CD4-positive, CD25-positive, alpha-beta regulatory T cell (primary cell): ENCODE measurements around the gene HIRA. TPM values are rescaled to one million over a fixed set of nuclear protein-coding genes. Genes with fewer than 3 reads are reported as not detected.
A peak's percentile ranks its signal among the peaks of the same experiment; 100 is the strongest.

Experiments used
- ATAC-seq, 2 donors: fragments of 150-1000 bp; cut with Tn5 transposase; one replicate each; pipeline ENCODE4 v1.10.0; 2021; ENCODE audit warnings: low read depth in 2 of 2, moderate number of reproducible peaks in 2 of 2, moderate library complexity in 1 of 2
- DNase-seq, 3 donors: peaks; one replicate each; pipeline versions ENCODE4 v3.0.0 to v3.0.0-alpha.2; 2012 to 2022; ENCODE audit warnings: mixed read lengths in 1 of 3
- H3K27ac ChIP-seq: one replicate; pipeline ENCODE4 v1.7.0; 2013; ENCODE audit warnings: mild to moderate bottlenecking, low read length; ENCODE audit not compliant: insufficient read depth, poor library complexity, severe bottlenecking
- H3K27me3 ChIP-seq: one replicate; pipeline ENCODE4 v1.7.0; 2013; ENCODE audit warnings: low read length; ENCODE audit not compliant: control insufficient read depth, insufficient read depth
- H3K36me3 ChIP-seq: one replicate; pipeline ENCODE4 v1.7.0; 2013; ENCODE audit warnings: mild to moderate bottlenecking, low read length, moderate library complexity; ENCODE audit not compliant: control insufficient read depth, insufficient read depth
- H3K4me1 ChIP-seq: 2 replicates; pipeline ENCODE4 v1.7.0; 2013; ENCODE audit warnings: mild to moderate bottlenecking, low read length; ENCODE audit not compliant: insufficient read depth, control insufficient read depth, poor library complexity, severe bottlenecking
- H3K4me3 ChIP-seq: one replicate; pipeline ENCODE4 v1.7.0; 2013; ENCODE audit warnings: low read depth, mild to moderate bottlenecking, low read length, moderate library complexity
- H3K9me3 ChIP-seq, 2 experiments: 1 replicate in 1 of 2; 2 replicates in 1 of 2; pipeline ENCODE4 v1.7.0; 2013; ENCODE audit warnings: low read length in 2 of 2, mild to moderate bottlenecking in 1 of 2, moderate library complexity in 1 of 2; ENCODE audit not compliant: control insufficient read depth in 2 of 2
- H3K27ac Mint-ChIP-seq, 3 donors: one replicate each; pipeline ENCODE4 v1.8.0; 2020 to 2022; ENCODE audit warnings: mild to moderate bottlenecking in 3 of 3, mixed read lengths in 3 of 3, moderate library complexity in 2 of 3
- H3K27me3 Mint-ChIP-seq: one replicate; pipeline ENCODE4 v1.8.0; 2022; ENCODE audit warnings: mild to moderate bottlenecking, mixed read lengths
- H3K36me3 Mint-ChIP-seq: one replicate; pipeline ENCODE4 v1.8.0; 2020; ENCODE audit warnings: mixed read lengths
- H3K4me1 Mint-ChIP-seq, 4 donors: one replicate each; pipeline ENCODE4 v1.8.0; 2020 to 2022; ENCODE audit warnings: mixed read lengths in 4 of 4, mild to moderate bottlenecking in 1 of 4
- H3K4me3 Mint-ChIP-seq, 4 donors: one replicate each; pipeline ENCODE4 v1.8.0; 2020 to 2022; ENCODE audit warnings: mild to moderate bottlenecking in 4 of 4, mixed read lengths in 4 of 4, moderate library complexity in 3 of 4
- H3K9me3 Mint-ChIP-seq, 7 donors: one replicate each; pipeline ENCODE4 v1.8.0; 2020 to 2022; ENCODE audit warnings: mixed read lengths in 7 of 7, mild to moderate bottlenecking in 3 of 7, moderate library complexity in 2 of 7
- polyA plus RNA-seq, 4 donors: library from polyadenylated mRNA; unstranded; fragments of 300-500 nt; fragmentation: Illumina TruSeq; gene quantifications; one replicate each; pipeline ENCODE4 v1.2.3, GENCODE V29; 2021
- total RNA-seq: library from RNA; stranded (reverse); gene quantifications from one replicate; pipeline ENCODE4 v1.2.3, GENCODE V29; 2022

Gene HIRA
- total and polyA plus RNA-seq, 5 donors from 2014 or later = 1.4 to 30.2 (median 3.0) TPM

DNA sequence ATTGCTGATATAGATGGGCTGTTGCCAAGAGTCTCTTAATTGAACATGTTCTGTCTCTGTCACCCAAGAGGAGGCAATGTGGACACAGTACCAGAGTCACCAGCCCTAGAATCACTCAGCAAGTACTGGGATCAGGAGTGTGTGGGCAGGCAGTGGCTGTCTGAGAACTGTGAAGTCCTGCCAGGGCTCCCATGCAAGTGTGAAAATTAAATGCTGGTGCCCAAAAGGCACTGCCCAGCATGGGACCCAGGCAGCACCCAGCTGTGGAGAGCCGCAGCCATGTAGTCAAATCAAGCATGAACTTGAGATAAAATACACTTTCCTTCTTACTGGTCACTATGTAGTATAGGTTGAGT is 19.9 kb downstream of the HIRA start:
- no peaks in the 10 kb centered on the region for H3K9me3 Mint-ChIP-seq
- Histone ChIP-seq H3K9me3 (no peaks in the 10 kb centered on the region), H3K27me3 (no peaks in the 10 kb centered on the region), H3K4me3 (no peak overlapping the region), H3K36me3 (peaks cover 35% of the 10 kb centered on the region), H3K4me1 (no peaks in the 10 kb centered on the region), H3K27ac (no peak overlapping the region)
- H3K27ac Mint-ChIP-seq = peak overlapping the region in 2 of 3 donors; percentile 67 to 79
- H3K36me3 Mint-ChIP-seq = peaks cover 23% of the 10 kb centered on the region
- no peaks in the 10 kb centered on the region for H3K27me3 Mint-ChIP-seq
- no peak for DNase-seq
- H3K4me1 Mint-ChIP-seq = peaks cover 5 to 38% (median 31%) of the 10 kb centered on the region in 4 donors
- ATAC-seq = no peak
- H3K4me3 Mint-ChIP-seq = no peak overlapping the region

DNA sequence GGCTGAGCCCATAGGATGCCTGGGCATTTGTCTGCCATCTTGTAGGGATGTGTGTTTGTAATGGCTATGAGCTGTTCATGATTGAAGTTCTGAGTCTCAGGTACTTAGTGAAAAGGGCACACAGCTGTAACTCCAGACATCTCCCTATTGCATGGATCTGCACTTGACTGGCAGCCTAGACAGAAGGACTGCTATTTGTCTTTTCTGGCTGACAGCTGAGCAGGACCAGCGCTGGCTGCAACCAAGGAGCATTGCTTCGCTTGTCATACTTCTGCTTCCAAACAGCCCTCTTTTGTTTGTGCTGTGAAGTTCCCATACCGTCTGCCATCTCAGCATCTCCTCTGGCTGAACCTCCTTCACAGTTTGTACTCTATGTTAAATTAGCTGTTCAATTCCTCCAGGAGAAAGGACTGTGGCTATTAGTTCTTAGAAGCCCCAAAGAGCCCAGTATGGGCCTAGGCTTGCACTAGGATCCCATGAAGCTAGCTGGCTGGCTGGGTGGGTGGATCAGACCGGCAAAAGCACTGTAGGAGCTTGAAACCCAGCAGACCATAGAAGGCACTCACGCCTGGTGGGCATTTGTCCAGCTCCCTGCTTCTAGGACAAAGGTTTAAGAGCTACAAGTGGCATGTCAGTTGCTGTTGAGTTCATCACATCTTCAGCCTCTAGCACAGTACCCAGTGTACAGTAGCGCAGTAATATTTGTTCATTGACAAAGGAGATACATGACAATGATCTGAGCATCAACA is 20.4 kb downstream of the HIRA start:
- ATAC-seq = no peak
- H3K36me3 Mint-ChIP-seq = peaks cover 27% of the 10 kb centered on the region
- H3K36me3 ChIP-seq = peaks cover 39% of the 10 kb centered on the region

GRCh38 chr22:19407649-19408606 is 23.6 kb downstream of the HIRA start:
- no peak for DNase-seq
- H3K36me3 Mint-ChIP-seq = peaks cover 37% of the 10 kb centered on the region

More for the DNA sequence above, 20.4 kb downstream of the HIRA start:
- no peaks in the 10 kb centered on the region for H3K9me3 Mint-ChIP-seq
- no peak overlapping the region for H3K4me3 Mint-ChIP-seq
- Histone ChIP-seq H3K9me3 (no peaks in the 10 kb centered on the region), H3K27me3 (no peaks in the 10 kb centered on the region), H3K27ac (no peak overlapping the region), H3K4me1 (no peaks in the 10 kb centered on the region), H3K4me3 (no peak overlapping the region)
- no peak for DNase-seq
- no peaks in the 10 kb centered on the region for H3K27me3 Mint-ChIP-seq
- peaks cover 5 to 38% (median 27%) of the 10 kb centered on the region in 4 donors for H3K4me1 Mint-ChIP-seq
- peak overlapping the region in 2 of 3 donors; percentile 17 to 36 for H3K27ac Mint-ChIP-seq

GRCh38 chr22:19406846-19407245 is 24.7 kb downstream of the HIRA start:
- H3K4me1 Mint-ChIP-seq = peaks cover 0 to 8% (median 3%) of the 10 kb centered on the region in 4 donors
- H3K36me3 Mint-ChIP-seq = peaks cover 40% of the 10 kb centered on the region
- H3K4me1 ChIP-seq = no peaks in the 10 kb centered on the region
- ATAC-seq (no peak), DNase-seq (no peak)
- no peaks in the 10 kb centered on the region for H3K9me3 Mint-ChIP-seq
- H3K9me3 ChIP-seq = no peaks in the 10 kb centered on the region
- H3K27ac ChIP-seq = no peak overlapping the region
- peaks cover 67% of the 10 kb centered on the region for H3K36me3 ChIP-seq
- H3K27me3 Mint-ChIP-seq = no peaks in the 10 kb centered on the region
- no peaks in the 10 kb centered on the region for H3K27me3 ChIP-seq
- no peak overlapping the region for H3K4me3 ChIP-seq
- H3K4me3 Mint-ChIP-seq = no peak overlapping the region
- H3K27ac Mint-ChIP-seq = no peak overlapping the region

More at GRCh38 chr22:19407649-19408606, 23.6 kb downstream of the HIRA start:
- Histone ChIP-seq H3K4me3 (no peak overlapping the region), H3K9me3 (no peaks in the 10 kb centered on the region), H3K36me3 (peaks cover 61% of the 10 kb centered on the region), H3K27me3 (no peaks in the 10 kb centered on the region), H3K4me1 (no peaks in the 10 kb centered on the region), H3K27ac (no peak overlapping the region)
- no peak overlapping the region for H3K4me3 Mint-ChIP-seq
- H3K4me1 Mint-ChIP-seq = peaks cover 0 to 17% (median 11%) of the 10 kb centered on the region in 4 donors
- H3K9me3 Mint-ChIP-seq = no peaks in the 10 kb centered on the region
- no peak for ATAC-seq
- no peak overlapping the region for H3K27ac Mint-ChIP-seq
- H3K27me3 Mint-ChIP-seq = no peaks in the 10 kb centered on the region

DNA sequence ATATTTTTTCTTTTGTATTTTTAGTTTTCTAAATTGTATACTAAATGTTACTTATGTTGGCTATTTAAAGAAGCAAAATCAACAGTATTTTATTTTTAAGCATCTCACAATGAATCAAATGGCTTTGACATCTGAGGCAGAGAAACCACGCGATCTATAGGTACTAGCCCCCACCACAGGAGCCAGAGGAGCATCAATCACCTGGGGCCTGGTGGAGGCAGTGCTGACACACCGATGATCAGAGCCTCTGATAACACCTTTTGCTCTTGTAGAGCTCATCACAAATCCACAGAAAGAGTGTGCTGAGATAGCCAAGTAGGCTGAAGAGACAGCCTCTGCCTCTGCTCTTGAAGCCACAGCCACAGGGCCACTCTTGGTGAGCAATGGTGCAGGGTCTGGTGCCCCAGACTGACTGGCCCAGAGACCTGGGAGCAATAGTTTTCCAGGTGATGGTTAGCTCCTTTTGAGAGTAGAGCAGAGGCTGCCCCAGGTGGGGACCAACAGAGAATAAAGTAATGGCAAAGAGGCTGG is 25.2 kb downstream of the HIRA start:
- H3K4me3 Mint-ChIP-seq = no peak overlapping the region
- ATAC-seq = no peak
- H3K9me3 Mint-ChIP-seq = no peaks in the 10 kb centered on the region
- H3K36me3 Mint-ChIP-seq = peaks cover 43% of the 10 kb centered on the region
- Histone ChIP-seq H3K4me3 (no peak overlapping the region), H3K36me3 (peaks cover 71% of the 10 kb centered on the region), H3K27me3 (no peaks in the 10 kb centered on the region), H3K9me3 (no peaks in the 10 kb centered on the region), H3K4me1 (no peaks in the 10 kb centered on the region), H3K27ac (no peak overlapping the region)
- H3K4me1 Mint-ChIP-seq = peaks cover 0 to 5% (median 2%) of the 10 kb centered on the region in 4 donors
- H3K27ac Mint-ChIP-seq = peak overlapping the region in 1 of 3 donors; percentile 90
- no peaks in the 10 kb centered on the region for H3K27me3 Mint-ChIP-seq
- DNase-seq = peak in 1 of 3 donors; percentile 16

- DNase-seq = no peak
- H3K27ac Mint-ChIP-seq = peak overlapping the region in 1 of 3 donors; percentile 48
- no peaks in the 10 kb centered on the region for H3K27me3 ChIP-seq
- no peaks in the 10 kb centered on the region for H3K4me1 ChIP-seq
- H3K4me3 ChIP-seq = no peak overlapping the region
- no peaks in the 10 kb centered on the region for H3K27me3 Mint-ChIP-seq
- no peak overlapping the region for H3K27ac ChIP-seq
- H3K4me1 Mint-ChIP-seq = peaks cover 0 to 10% (median 0%) of the 10 kb centered on the region in 4 donors
- no peaks in the 10 kb centered on the region for H3K9me3 Mint-ChIP-seq
- H3K36me3 ChIP-seq = peaks cover 71% of the 10 kb centered on the region
- H3K4me3 Mint-ChIP-seq = no peak overlapping the region
- H3K9me3 ChIP-seq = no peaks in the 10 kb centered on the region
- no peak for ATAC-seq
- H3K36me3 Mint-ChIP-seq = peaks cover 50% of the 10 kb centered on the region
These were observed 25.9 kb downstream of the HIRA start for GRCh38 chr22:19405652-19406051.

GRCh38 chr22:19405133-19405532 is 26.4 kb downstream of the HIRA start:
- H3K4me1 ChIP-seq = no peaks in the 10 kb centered on the region
- Mint-ChIP-seq H3K36me3 (peaks cover 55% of the 10 kb centered on the region), H3K27ac (peak overlapping the region in 2 of 3 donors; percentile 29 to 84), H3K9me3 (no peaks in the 10 kb centered on the region), H3K27me3 (no peaks in the 10 kb centered on the region), H3K4me3 (no peak overlapping the region), H3K4me1 (peaks cover 0 to 10% (median 0%) of the 10 kb centered on the region in 4 donors)
- ATAC-seq = no peak
- H3K36me3 ChIP-seq = peaks cover 66% of the 10 kb centered on the region
- no peaks in the 10 kb centered on the region for H3K9me3 ChIP-seq
- H3K27ac ChIP-seq = no peak overlapping the region
- no peak for DNase-seq
- H3K27me3 ChIP-seq = no peaks in the 10 kb centered on the region
- no peak overlapping the region for H3K4me3 ChIP-seq
